HS-27A (cell line): ENCODE data around the gene LARP1B.
"Not testable (repeated sequence)": the region's sequence is repeated elsewhere in the genome, so short reads cannot be mapped to it uniquely, and the experiment has no call there.

Experiments used
- DNase-seq: peaks from one replicate; pipeline ENCODE4 v3.0.0-alpha.2; 2012; ENCODE audit warnings: low read depth, missing footprints

The LARP1B gene

GRCh38 chr4:128225148-128225547 lies 164.0 kb downstream of the LARP1B start:
- DNase-seq = no peak

- no peak for DNase-seq
These were observed 167.0 kb downstream of the LARP1B start for GRCh38 chr4:128227991-128228571.

- no peak for DNase-seq
These were observed 168.0 kb downstream of the LARP1B start for GRCh38 chr4:128228845-128229795.

GRCh38 chr4:128232719-128233118 lies 171.6 kb downstream of the LARP1B start:
- no peak for DNase-seq

- no peak for DNase-seq
These were observed 173.7 kb downstream of the LARP1B start for GRCh38 chr4:128234836-128235235.

- no peak for DNase-seq
These were observed 179.9 kb downstream of the LARP1B start for GRCh38 chr4:128241019-128241418.

- peak; percentile 91 for DNase-seq
These were observed 180.4 kb downstream of the LARP1B start for GRCh38 chr4:128241425-128241913.

- DNase-seq = no peak
These were observed 180.9 kb downstream of the LARP1B start for GRCh38 chr4:128241981-128242380.

GRCh38 chr4:128242601-128243000 lies 181.5 kb downstream of the LARP1B start:
- DNase-seq = no peak

GRCh38 chr4:128244379-128244778 lies 183.3 kb downstream of the LARP1B start:
- no peak for DNase-seq

GRCh38 chr4:128245391-128245790 lies 184.3 kb downstream of the LARP1B start:
- not testable (repeated sequence) for DNase-seq

- no peak for DNase-seq
These were observed 186.8 kb downstream of the LARP1B start for GRCh38 chr4:128247906-128248305.

GRCh38 chr4:128249787-128250668 lies 188.9 kb downstream of the LARP1B start:
- DNase-seq = no peak

GRCh38 chr4:128255906-128256305 lies 194.8 kb downstream of the LARP1B start:
- DNase-seq = no peak

- no peak for DNase-seq
These were observed 195.4 kb downstream of the LARP1B start for GRCh38 chr4:128256539-128256938.

GRCh38 chr4:128258166-128258565 lies 197.1 kb downstream of the LARP1B start:
- not testable (repeated sequence) for DNase-seq

GRCh38 chr4:128259889-128260288 lies 198.8 kb downstream of the LARP1B start:
- DNase-seq = not testable (repeated sequence)
